Type B pancreatic cell (in vitro differentiated cells): ENCODE measurements around the gene DLX2. TPM values are rescaled to one million over a fixed set of nuclear protein-coding genes. Genes with fewer than 3 reads are reported as not detected.

Experiments used
- DNase-seq: peaks from one replicate; pipeline ENCODE4 v3.0.0; 2021; ENCODE audit warnings: mixed read lengths; ENCODE audit not compliant: unreplicated experiment; ENCODE audit errors: extremely low spot score
- H3K27ac Mint-ChIP-seq: 2 replicates; pipeline ENCODE4 v1.8.0; 2021; ENCODE audit warnings: mild to moderate bottlenecking, mixed read lengths
- H3K27me3 Mint-ChIP-seq: 2 replicates; pipeline ENCODE4 v1.8.0; 2021; ENCODE audit warnings: mixed read lengths
- H3K36me3 Mint-ChIP-seq: 2 replicates; pipeline ENCODE4 v1.8.0; 2021; ENCODE audit warnings: mixed read lengths
- H3K4me1 Mint-ChIP-seq: one replicate; pipeline ENCODE4 v1.8.0; 2021; ENCODE audit warnings: mixed read lengths; ENCODE audit not compliant: unreplicated experiment
- H3K4me3 Mint-ChIP-seq: 2 replicates; pipeline ENCODE4 v1.8.0; 2021; ENCODE audit warnings: mild to moderate bottlenecking, mixed read lengths
- H3K9me3 Mint-ChIP-seq: 2 replicates; pipeline ENCODE4 v1.8.0; 2021; ENCODE audit warnings: mixed read lengths
- total RNA-seq: library from RNA; stranded (reverse); gene quantifications from 2 replicates; pipeline ENCODE4 v1.2.1, GENCODE V29; 2021; ENCODE audit warnings: low replicate concordance
- TF ChIP-seq, protein P1 (sequence below): fragments of 200-600 bp; sonication (generic); conservative IDR thresholded peaks from 2 replicates; pipeline ENCODE4 v1.5.0; 2021; ENCODE audit warnings: antibody characterized with exemption, mild to moderate bottlenecking

DLX2 gene
- total RNA-seq, 1 donor from 2014 or later = 6.9 TPM

DNA sequence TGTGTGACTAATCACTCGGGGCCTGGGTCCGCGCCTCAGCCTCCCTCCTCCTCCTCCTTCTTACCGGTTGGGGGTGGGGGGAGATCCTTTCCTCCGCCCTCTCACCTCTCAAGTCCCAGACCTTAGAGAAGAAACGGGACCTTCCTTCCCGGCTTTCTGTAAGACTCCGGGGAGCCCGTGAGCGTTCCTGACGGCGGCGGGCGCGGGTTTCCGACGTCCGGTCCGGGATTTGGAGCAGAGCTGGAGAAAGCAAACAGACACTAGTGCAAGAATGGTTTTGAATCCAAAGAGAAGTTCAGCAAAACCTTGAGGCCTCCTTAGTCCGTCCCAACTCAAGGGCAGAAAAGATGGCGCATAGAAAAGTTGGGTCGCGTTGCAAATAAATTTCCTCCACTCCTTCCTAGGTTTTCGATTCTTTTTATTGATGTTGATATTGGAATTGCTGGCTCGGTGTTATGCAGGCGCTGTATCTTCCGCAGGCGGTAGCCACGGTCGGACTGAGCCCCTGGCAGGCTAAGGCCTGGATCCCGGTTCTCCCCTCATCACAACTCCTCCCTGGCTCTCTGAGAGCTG lies 15.4 kb downstream of the DLX2 start:
- peak overlapping the region; percentile 23 for H3K27ac Mint-ChIP-seq
- no peak for DNase-seq
- no peaks in the 10 kb centered on the region for H3K9me3 Mint-ChIP-seq
- H3K4me3 Mint-ChIP-seq = peak overlapping the region; percentile 92
- H3K36me3 Mint-ChIP-seq = peaks cover 3% of the 10 kb centered on the region
- peaks cover 27% of the 10 kb centered on the region for H3K4me1 Mint-ChIP-seq
- TF ChIP-seq, protein P1, sequence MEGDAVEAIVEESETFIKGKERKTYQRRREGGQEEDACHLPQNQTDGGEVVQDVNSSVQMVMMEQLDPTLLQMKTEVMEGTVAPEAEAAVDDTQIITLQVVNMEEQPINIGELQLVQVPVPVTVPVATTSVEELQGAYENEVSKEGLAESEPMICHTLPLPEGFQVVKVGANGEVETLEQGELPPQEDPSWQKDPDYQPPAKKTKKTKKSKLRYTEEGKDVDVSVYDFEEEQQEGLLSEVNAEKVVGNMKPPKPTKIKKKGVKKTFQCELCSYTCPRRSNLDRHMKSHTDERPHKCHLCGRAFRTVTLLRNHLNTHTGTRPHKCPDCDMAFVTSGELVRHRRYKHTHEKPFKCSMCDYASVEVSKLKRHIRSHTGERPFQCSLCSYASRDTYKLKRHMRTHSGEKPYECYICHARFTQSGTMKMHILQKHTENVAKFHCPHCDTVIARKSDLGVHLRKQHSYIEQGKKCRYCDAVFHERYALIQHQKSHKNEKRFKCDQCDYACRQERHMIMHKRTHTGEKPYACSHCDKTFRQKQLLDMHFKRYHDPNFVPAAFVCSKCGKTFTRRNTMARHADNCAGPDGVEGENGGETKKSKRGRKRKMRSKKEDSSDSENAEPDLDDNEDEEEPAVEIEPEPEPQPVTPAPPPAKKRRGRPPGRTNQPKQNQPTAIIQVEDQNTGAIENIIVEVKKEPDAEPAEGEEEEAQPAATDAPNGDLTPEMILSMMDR = no peak
- H3K27me3 Mint-ChIP-seq = peaks cover 99% of the 10 kb centered on the region

GRCh38 chr2:172086241-172087206 lies 16.2 kb downstream of the DLX2 start:
- peaks cover 28% of the 10 kb centered on the region for H3K4me1 Mint-ChIP-seq
- DNase-seq = no peak
- peak overlapping the region; percentile 23 for H3K27ac Mint-ChIP-seq
- peaks cover 3% of the 10 kb centered on the region for H3K36me3 Mint-ChIP-seq
- peak overlapping the region; percentile 92 for H3K4me3 Mint-ChIP-seq
- H3K27me3 Mint-ChIP-seq = peaks cover 99% of the 10 kb centered on the region
- H3K9me3 Mint-ChIP-seq = no peaks in the 10 kb centered on the region
- TF ChIP-seq, protein P1 = peak; percentile 54

DNA sequence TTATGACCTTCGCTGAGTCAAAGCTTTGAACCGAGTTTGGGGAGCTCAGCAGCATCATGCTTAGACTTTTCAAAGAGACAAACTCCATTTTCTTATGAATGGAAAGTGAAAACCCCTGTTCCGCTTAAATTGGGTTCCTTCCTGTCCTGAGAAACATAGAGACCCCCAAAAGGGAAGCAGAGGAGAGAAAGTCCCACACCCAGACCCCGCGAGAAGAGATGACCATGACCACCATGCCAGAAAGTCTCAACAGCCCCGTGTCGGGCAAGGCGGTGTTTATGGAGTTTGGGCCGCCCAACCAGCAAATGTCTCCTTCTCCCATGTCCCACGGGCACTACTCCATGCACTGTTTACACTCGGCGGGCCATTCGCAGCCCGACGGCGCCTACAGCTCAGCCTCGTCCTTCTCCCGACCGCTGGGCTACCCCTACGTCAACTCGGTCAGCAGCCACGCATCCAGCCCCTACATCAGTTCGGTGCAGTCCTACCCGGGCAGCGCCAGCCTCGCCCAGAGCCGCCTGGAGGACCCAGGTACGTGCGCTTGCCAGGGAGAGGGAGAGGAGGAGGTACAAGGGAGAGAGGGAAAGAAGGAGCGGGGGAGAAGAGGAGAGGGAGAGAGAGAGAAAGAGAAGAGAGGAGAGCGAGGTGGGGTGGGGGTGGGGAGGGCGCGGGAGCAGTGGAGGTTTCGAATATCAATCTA lies 17.1 kb downstream of the DLX2 start, which contains the start of gene DLX1:
TSS of gene DLX1 (plus strand) at position 48 of the 700 bp plus-strand sequence. CDS start at position 219, 171 bp downstream.
- Mint-ChIP-seq H3K27me3 (peaks cover 100% of the 10 kb centered on the region), H3K4me1 (peaks cover 31% of the 10 kb centered on the region), H3K36me3 (peaks cover 3% of the 10 kb centered on the region), H3K4me3 (peak within 1 kb of the TSS; percentile 92), H3K9me3 (no peaks in the 10 kb centered on the region), H3K27ac (peak within 1 kb of the TSS; percentile 88)
- TF ChIP-seq, protein P1 = no peak
- DNase-seq = no peak

GRCh38 chr2:172084645-172085459 lies 17.8 kb downstream of the DLX2 start:
- TF ChIP-seq, protein P1 = no peak
- Mint-ChIP-seq H3K27me3 (peaks cover 100% of the 10 kb centered on the region), H3K4me3 (peak overlapping the region; percentile 92), H3K36me3 (peaks cover 7% of the 10 kb centered on the region), H3K27ac (peak overlapping the region; percentile 88), H3K4me1 (peaks cover 39% of the 10 kb centered on the region), H3K9me3 (no peaks in the 10 kb centered on the region)
- DNase-seq = peak; percentile 90

DNA sequence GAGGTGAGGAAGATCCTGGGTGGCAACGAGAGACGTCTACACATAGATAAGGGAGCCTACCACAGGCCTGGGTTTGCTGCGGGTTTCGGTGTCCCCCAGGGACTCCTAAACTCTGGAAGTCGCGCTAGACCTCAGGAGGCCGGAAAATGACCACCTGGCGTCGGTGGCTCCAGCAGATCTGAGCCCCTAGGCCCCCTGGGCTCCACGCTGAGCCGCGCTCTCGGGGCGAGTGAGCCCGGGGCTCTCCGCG lies 18.4 kb downstream of the DLX2 start:
- peaks cover 100% of the 10 kb centered on the region for H3K27me3 Mint-ChIP-seq
- peaks cover 39% of the 10 kb centered on the region for H3K4me1 Mint-ChIP-seq
- H3K9me3 Mint-ChIP-seq = no peaks in the 10 kb centered on the region
- H3K36me3 Mint-ChIP-seq = peaks cover 10% of the 10 kb centered on the region
- peak overlapping the region; percentile 43 for H3K27ac Mint-ChIP-seq
- H3K4me3 Mint-ChIP-seq = peak overlapping the region; percentile 92
- TF ChIP-seq, protein P1 = no peak
- no peak for DNase-seq
